SK-N-SH (cell line): ENCODE measurements around the gene CDC42.

Source experiments
- FOXM1 ChIP-seq: IDR thresholded peaks from 2 replicates; pipeline ENCODE4 v1.4.0; 2012; ENCODE audit warnings: low read depth, mild to moderate bottlenecking
- TEAD4 ChIP-seq: IDR thresholded peaks from 2 replicates; pipeline ENCODE4 v1.4.0; 2012; ENCODE audit warnings: mild to moderate bottlenecking, borderline replicate concordance; ENCODE audit not compliant: insufficient read depth
- TF ChIP-seq, protein P1 (sequence below): IDR thresholded peaks from 2 replicates; pipeline ENCODE4 v1.6.1; 2012; ENCODE audit warnings: mild to moderate bottlenecking, low read depth, low read length, moderate library complexity
- TF ChIP-seq, protein P2 (sequence below): fragments of 200-600 bp; sonication (generic); IDR thresholded peaks from 2 replicates; pipeline ENCODE4 v1.6.1; 2017; ENCODE audit warnings: antibody characterized with exemption, mild to moderate bottlenecking, moderate library complexity

DNA sequence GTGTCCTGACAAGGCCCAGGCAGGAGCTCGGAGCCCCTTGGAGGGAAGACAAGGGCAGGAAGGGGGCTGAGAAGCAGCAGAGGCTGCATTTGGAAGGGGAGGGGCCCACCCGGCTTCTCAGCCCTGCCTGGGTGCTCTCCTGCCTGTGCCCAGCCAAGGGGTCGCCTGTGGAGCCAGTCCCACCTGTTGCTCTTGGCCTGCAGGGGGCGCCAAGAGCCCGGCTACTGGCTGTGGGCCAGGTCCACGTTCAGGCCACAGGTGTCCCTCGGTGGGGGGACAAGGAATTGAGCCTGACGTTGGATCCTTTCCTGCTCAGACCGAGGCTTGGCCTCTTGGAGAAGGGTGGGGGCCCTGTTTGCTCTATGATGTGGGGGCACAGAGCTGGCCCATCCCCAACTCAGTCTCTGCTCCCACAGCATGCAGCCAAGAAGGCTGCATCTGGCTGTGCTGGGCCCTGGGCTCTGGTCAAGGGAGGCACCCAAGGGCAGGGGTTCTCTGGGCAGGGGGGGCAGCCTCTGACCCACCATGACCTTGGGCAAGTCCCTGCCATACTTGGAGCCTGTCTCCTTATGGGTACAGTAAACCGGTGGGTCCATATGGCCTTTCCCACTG is 79.5 kb downstream of the CDC42 start:
- TF ChIP-seq, protein P1, sequence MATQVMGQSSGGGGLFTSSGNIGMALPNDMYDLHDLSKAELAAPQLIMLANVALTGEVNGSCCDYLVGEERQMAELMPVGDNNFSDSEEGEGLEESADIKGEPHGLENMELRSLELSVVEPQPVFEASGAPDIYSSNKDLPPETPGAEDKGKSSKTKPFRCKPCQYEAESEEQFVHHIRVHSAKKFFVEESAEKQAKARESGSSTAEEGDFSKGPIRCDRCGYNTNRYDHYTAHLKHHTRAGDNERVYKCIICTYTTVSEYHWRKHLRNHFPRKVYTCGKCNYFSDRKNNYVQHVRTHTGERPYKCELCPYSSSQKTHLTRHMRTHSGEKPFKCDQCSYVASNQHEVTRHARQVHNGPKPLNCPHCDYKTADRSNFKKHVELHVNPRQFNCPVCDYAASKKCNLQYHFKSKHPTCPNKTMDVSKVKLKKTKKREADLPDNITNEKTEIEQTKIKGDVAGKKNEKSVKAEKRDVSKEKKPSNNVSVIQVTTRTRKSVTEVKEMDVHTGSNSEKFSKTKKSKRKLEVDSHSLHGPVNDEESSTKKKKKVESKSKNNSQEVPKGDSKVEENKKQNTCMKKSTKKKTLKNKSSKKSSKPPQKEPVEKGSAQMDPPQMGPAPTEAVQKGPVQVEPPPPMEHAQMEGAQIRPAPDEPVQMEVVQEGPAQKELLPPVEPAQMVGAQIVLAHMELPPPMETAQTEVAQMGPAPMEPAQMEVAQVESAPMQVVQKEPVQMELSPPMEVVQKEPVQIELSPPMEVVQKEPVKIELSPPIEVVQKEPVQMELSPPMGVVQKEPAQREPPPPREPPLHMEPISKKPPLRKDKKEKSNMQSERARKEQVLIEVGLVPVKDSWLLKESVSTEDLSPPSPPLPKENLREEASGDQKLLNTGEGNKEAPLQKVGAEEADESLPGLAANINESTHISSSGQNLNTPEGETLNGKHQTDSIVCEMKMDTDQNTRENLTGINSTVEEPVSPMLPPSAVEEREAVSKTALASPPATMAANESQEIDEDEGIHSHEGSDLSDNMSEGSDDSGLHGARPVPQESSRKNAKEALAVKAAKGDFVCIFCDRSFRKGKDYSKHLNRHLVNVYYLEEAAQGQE = no peak
- no peak for TF ChIP-seq TEAD4
- no peak for TF ChIP-seq FOXM1
- TF ChIP-seq, protein P2, sequence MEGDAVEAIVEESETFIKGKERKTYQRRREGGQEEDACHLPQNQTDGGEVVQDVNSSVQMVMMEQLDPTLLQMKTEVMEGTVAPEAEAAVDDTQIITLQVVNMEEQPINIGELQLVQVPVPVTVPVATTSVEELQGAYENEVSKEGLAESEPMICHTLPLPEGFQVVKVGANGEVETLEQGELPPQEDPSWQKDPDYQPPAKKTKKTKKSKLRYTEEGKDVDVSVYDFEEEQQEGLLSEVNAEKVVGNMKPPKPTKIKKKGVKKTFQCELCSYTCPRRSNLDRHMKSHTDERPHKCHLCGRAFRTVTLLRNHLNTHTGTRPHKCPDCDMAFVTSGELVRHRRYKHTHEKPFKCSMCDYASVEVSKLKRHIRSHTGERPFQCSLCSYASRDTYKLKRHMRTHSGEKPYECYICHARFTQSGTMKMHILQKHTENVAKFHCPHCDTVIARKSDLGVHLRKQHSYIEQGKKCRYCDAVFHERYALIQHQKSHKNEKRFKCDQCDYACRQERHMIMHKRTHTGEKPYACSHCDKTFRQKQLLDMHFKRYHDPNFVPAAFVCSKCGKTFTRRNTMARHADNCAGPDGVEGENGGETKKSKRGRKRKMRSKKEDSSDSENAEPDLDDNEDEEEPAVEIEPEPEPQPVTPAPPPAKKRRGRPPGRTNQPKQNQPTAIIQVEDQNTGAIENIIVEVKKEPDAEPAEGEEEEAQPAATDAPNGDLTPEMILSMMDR = peak; percentile 75
